Caco-2 (cell line): ENCODE measurements around the gene SAMSN1. TPM values are rescaled to one million over a fixed set of nuclear protein-coding genes. Genes with fewer than 3 reads are reported as not detected.

Experiments
- BruUV-seq: library from RNA; stranded (reverse); fragments of 400-500 nt; replicated peaks from 2 replicates; lab custom pipeline; 2021; lab: Mats Ljungman, UMichigan
- CTCF ChIA-PET: fragments of 300-600 bp; sonication (Branson Sonifier 250); formaldehyde crosslinking; loops from one replicate; lab custom pipeline; 2022; ENCODE audit warnings: antibody characterized with exemption; lab: Charles Lee
- POLR2A ChIA-PET: fragments of 300-600 bp; sonication (Branson Sonifier 250); formaldehyde crosslinking; loops from one replicate; lab custom pipeline; 2022; ENCODE audit warnings: antibody characterized with exemption; lab: Charles Lee
- DNase-seq, 2 experiments: peaks; one replicate each; pipeline versions ENCODE4 v3.0.0 to v3.0.0-alpha.2; 2020 to 2022
- H3K27me3 ChIP-seq: replicated peaks from 2 replicates; pipeline ENCODE4 v1.6.0; 2011; ENCODE audit warnings: low read length; ENCODE audit not compliant: control insufficient read depth, insufficient read depth
- H3K36me3 ChIP-seq: 2 replicates; pipeline ENCODE4 v1.5.1; 2011; ENCODE audit warnings: low read length; ENCODE audit not compliant: control insufficient read depth, insufficient read depth
- H3K4me1 ChIP-seq: fragments of 250-450 bp; sonication (Bioruptor Pico); 2 replicates; pipeline ENCODE4 v1.5.1; 2020; ENCODE audit warnings: mild to moderate bottlenecking
- H3K4me3 ChIP-seq: 2 replicates; pipeline ENCODE4 v1.5.1; 2011; ENCODE audit warnings: low read depth, mild to moderate bottlenecking, control low read depth, low read length
- H3K9me3 ChIP-seq: fragments of 250-450 bp; sonication (Bioruptor Pico); 2 replicates; pipeline ENCODE4 v1.5.1; 2020; ENCODE audit warnings: mild to moderate bottlenecking, moderate library complexity
- H3K27ac Mint-ChIP-seq: one replicate; pipeline ENCODE4 v1.8.0; 2022; ENCODE audit warnings: mixed read lengths; ENCODE audit not compliant: unreplicated experiment
- H3K27me3 Mint-ChIP-seq: one replicate; pipeline ENCODE4 v1.8.0; 2022; ENCODE audit warnings: mixed read lengths; ENCODE audit not compliant: insufficient read depth, unreplicated experiment
- H3K36me3 Mint-ChIP-seq: one replicate; pipeline ENCODE4 v1.8.0; 2022; ENCODE audit warnings: mild to moderate bottlenecking, mixed read lengths; ENCODE audit not compliant: insufficient read depth, unreplicated experiment
- H3K4me1 Mint-ChIP-seq: one replicate; pipeline ENCODE4 v1.8.0; 2022; ENCODE audit warnings: low read depth, mixed read lengths; ENCODE audit not compliant: unreplicated experiment
- H3K4me3 Mint-ChIP-seq: one replicate; pipeline ENCODE4 v1.8.0; 2022; ENCODE audit warnings: mild to moderate bottlenecking, moderate library complexity, mixed read lengths; ENCODE audit not compliant: unreplicated experiment
- H3K9me3 Mint-ChIP-seq: one replicate; pipeline ENCODE4 v1.8.0; 2022; ENCODE audit warnings: mixed read lengths; ENCODE audit not compliant: unreplicated experiment
- intact Hi-C: fragments of 100-400 bp; cut with micrococcal nuclease; formaldehyde crosslinking; loops from one replicate; pipeline ENCODE4 v1.10.0; 2022; ENCODE audit not compliant: unreplicated experiment
- total RNA-seq: library from RNA; stranded (reverse); gene quantifications from 2 replicates; pipeline ENCODE4 v1.2.3, GENCODE V29; 2022
- TF ChIP-seq, protein P1 (sequence below), 2 experiments: fragments of 200-600 bp in 1 of 2; IDR thresholded peaks; 1 replicate in 1 of 2; 2 replicates in 1 of 2; pipeline versions ENCODE4 v1.5.1 to v1.8.0; 2011 to 2022; ENCODE audit warnings: antibody characterized with exemption in 1 of 2, control low read depth in 1 of 2, inconsistent platforms in 1 of 2, low read depth in 1 of 2, low read length in 1 of 2, mild to moderate bottlenecking in 1 of 2, moderate library complexity in 1 of 2; ENCODE audit not compliant: insufficient read depth in 1 of 2, severe bottlenecking in 1 of 2, unreplicated experiment in 1 of 2

The SAMSN1 gene
- total RNA-seq, 1 experiment from 2014 or later, result not detected

DNA sequence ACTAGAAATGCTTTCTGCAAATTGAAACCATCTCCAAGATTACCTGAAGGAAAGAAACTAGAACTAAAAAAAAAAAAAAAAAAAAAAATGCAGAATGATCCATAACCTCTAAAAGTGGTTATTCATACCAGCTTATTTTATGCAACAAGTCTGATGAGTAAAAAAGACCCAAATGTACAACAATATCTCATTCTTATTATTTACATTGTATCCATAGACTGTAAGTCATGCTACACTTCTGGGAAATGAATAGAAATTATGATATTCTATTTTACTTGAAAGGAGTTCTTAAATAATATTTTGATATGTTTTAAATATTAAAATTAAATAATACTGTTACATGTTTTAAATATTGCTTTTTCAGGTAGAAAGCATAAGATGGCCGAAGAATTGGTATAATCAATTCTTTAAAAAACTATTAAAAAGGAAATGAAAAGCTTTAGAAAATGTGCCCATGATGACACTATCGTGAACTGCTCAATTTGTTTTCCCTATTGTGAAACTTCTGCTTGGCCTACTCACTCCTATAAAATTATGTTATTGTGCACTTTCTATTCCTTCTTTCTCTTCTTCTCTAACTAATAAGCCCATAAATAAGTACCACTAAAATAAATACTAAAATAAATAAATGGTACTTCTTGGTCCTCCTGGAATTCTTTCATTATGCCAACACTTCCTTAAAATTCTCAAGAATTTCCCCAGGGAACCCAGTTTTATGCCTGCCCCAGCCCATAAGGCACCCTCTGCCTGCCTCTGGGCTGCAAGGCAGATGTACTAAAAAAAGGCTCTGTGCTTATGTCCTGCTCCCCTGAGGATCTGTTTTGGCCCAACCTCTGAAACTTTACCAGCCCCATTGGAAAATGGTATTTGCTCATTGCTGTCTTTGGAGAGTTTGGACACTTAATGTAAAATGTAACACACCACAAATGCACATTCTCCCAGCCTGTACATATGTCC is 18.1 kb downstream of the SAMSN1 start:
- Histone ChIP-seq H3K9me3 (no peaks in the 10 kb centered on the region), H3K4me1 (no peaks in the 10 kb centered on the region), H3K36me3 (no peaks in the 10 kb centered on the region), H3K4me3 (no peak overlapping the region), H3K27me3 (no peaks in the 10 kb centered on the region; the same call in 1 of the 2 replicates)
- ChIA-PET CTCF (no interaction called here), POLR2A (no interaction called here)
- intact Hi-C loops, result no loop called here
- Mint-ChIP-seq H3K36me3 (no peaks in the 10 kb centered on the region), H3K9me3 (no peaks in the 10 kb centered on the region), H3K4me1 (no peaks in the 10 kb centered on the region), H3K27ac (no peak overlapping the region), H3K4me3 (no peak overlapping the region), H3K27me3 (no peaks in the 10 kb centered on the region)
- TF ChIP-seq, protein P1, sequence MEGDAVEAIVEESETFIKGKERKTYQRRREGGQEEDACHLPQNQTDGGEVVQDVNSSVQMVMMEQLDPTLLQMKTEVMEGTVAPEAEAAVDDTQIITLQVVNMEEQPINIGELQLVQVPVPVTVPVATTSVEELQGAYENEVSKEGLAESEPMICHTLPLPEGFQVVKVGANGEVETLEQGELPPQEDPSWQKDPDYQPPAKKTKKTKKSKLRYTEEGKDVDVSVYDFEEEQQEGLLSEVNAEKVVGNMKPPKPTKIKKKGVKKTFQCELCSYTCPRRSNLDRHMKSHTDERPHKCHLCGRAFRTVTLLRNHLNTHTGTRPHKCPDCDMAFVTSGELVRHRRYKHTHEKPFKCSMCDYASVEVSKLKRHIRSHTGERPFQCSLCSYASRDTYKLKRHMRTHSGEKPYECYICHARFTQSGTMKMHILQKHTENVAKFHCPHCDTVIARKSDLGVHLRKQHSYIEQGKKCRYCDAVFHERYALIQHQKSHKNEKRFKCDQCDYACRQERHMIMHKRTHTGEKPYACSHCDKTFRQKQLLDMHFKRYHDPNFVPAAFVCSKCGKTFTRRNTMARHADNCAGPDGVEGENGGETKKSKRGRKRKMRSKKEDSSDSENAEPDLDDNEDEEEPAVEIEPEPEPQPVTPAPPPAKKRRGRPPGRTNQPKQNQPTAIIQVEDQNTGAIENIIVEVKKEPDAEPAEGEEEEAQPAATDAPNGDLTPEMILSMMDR (IDR thresholded peaks at IDR 0.05; ENCODE audit: insufficient read depth in 1 of 2, low read depth in 1 of 2, low read length in 1 of 2, severe bottlenecking in 1 of 2, unreplicated experiment in 1 of 2), result no peak
- no peak for DNase-seq
- BruUV-seq, result no TSS peak

DNA sequence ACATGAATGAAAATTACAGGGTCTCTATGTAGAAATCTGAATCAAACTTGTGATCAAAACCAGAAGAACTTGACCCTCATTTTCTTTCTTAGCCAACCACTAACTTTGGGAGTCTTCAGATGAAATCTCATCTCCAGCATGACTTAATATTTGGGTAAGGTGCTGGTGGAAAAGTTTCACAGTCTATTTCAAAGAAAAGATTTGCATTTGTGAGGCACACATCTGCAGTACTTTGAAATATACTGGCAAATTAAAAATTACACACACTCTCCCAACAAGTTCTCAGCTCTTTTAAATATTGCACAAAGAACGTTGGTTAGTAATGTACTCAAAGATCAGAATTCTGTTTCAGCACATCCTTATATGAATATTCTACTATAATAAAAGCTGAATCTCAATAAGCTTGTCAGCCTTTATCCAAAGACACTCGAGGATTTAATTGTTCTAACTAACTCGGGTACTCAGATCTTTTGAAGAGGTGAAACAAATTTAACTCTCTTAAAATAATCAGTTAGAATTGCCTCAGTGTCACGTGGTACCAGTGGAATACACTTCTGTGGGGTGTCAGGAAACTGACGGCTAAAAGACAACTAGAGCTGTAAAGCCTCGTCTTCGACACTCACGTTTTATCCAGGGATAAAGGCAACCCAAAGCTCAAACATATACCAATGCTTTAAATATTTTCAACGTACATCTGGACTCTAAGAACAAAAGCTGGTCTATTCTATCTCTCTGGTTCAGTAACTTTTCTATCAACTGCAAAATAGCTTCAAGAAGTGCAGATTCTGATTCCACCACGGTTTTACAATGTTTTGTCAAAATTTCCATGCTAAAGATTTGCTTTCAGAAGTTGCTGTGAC is 19.0 kb downstream of the SAMSN1 start:
- ChIA-PET CTCF (no interaction called here), POLR2A (no interaction called here)
- no peak for DNase-seq
- TF ChIP-seq, protein P1 (IDR thresholded peaks at IDR 0.05; ENCODE audit: insufficient read depth in 1 of 2, low read depth in 1 of 2, low read length in 1 of 2, severe bottlenecking in 1 of 2, unreplicated experiment in 1 of 2), result no peak
- no peak overlapping the region for H3K27ac Mint-ChIP-seq
- H3K4me1 ChIP-seq, result no peaks in the 10 kb centered on the region
- no peaks in the 10 kb centered on the region for H3K36me3 ChIP-seq
- H3K9me3 Mint-ChIP-seq, result no peaks in the 10 kb centered on the region
- H3K27me3 Mint-ChIP-seq, result no peaks in the 10 kb centered on the region
- H3K27me3 ChIP-seq, result no peaks in the 10 kb centered on the region; the same call in 1 of the 2 replicates
- no peaks in the 10 kb centered on the region for H3K36me3 Mint-ChIP-seq
- no TSS peak for BruUV-seq
- intact Hi-C loops, result no loop called here
- H3K9me3 ChIP-seq, result no peaks in the 10 kb centered on the region
- no peak overlapping the region for H3K4me3 ChIP-seq
- H3K4me1 Mint-ChIP-seq, result no peaks in the 10 kb centered on the region
- H3K4me3 Mint-ChIP-seq, result no peak overlapping the region

DNA sequence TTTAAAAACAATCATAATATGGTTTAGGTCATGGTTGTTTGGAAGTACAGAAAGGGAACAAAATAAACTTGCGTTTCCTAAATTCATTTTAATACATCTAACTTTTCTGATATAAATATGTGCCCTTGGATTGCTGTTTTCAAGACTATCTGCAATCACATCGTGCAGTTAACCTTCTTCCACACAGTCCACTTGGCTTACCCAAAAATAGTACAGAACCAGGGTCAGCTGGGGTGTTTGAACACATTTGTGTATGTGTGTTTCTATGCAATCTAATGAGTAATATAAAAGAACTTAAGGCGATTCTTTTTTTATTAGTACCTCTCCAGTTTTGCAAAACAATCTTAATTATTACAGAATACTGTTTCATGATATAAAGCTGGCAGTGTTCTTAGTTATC is 19.9 kb downstream of the SAMSN1 start:
- ChIA-PET POLR2A (no interaction called here), CTCF (no interaction called here)
- Mint-ChIP-seq H3K4me1 (no peaks in the 10 kb centered on the region), H3K27ac (no peak overlapping the region), H3K4me3 (no peak overlapping the region), H3K9me3 (no peaks in the 10 kb centered on the region), H3K27me3 (no peaks in the 10 kb centered on the region), H3K36me3 (no peaks in the 10 kb centered on the region)
- H3K27me3 ChIP-seq, result no peaks in the 10 kb centered on the region; the same call in 1 of the 2 replicates
- no peaks in the 10 kb centered on the region for H3K9me3 ChIP-seq
- no TSS peak for BruUV-seq
- no peaks in the 10 kb centered on the region for H3K36me3 ChIP-seq
- TF ChIP-seq, protein P1 (IDR thresholded peaks at IDR 0.05; ENCODE audit: insufficient read depth in 1 of 2, low read depth in 1 of 2, low read length in 1 of 2, severe bottlenecking in 1 of 2, unreplicated experiment in 1 of 2), result no peak
- intact Hi-C loops, result no loop called here
- H3K4me3 ChIP-seq, result no peak overlapping the region
- H3K4me1 ChIP-seq, result no peaks in the 10 kb centered on the region
- DNase-seq, result no peak
